HepG2 (cell line): Measurements from ENCODE around the gene SPNS3. TPM values are rescaled to one million over a fixed set of nuclear protein-coding genes. Genes with fewer than 3 reads are reported as not detected.

ENCODE experiments used
- ATAC-seq: fragments of 200-7000 bp; cut with Tn5 transposase; 3 replicates; pipeline ENCODE4 v1.9.1; 2020; ENCODE audit warnings: mild to moderate bottlenecking, moderate library complexity
- BruUV-seq: library from RNA; stranded (reverse); fragments of 400-500 nt; replicated peaks from 2 replicates; lab custom pipeline; 2021; lab: Mats Ljungman, UMichigan
- CTCF ChIA-PET: fragments of 300-600 bp; formaldehyde crosslinking; extraction: SDS; loops from one replicate; lab custom pipeline; 2021; ENCODE audit warnings: low total read pairs, inconsistent platforms, low intra/inter-chr PET ratio; lab: Yijun Ruan, JAX
- POLR2A ChIA-PET: fragments of 350-600 bp; sonication (Branson Sonifier 250); formaldehyde crosslinking; loops from one replicate; lab custom pipeline; 2020; ENCODE audit warnings: antibody characterized with exemption, inconsistent platforms; lab: Yijun Ruan, JAX
- DNase-seq: peaks from one replicate; pipeline ENCODE4 v3.0.0-alpha.2; 2015; ENCODE audit warnings: low spot score
- FAIRE-seq: peaks from 3 replicates; lab custom pipeline; 2011; peaks lifted over from hg19 to GRCh38; lab: Jason Lieb, UNC
- H2AFZ ChIP-seq: one replicate; pipeline ENCODE4 v1.6.1; 2011; ENCODE audit warnings: low read length, inconsistent platforms
- H3K27ac ChIP-seq: fragments of 300-600 bp; 3 replicates; pipeline ENCODE4 v1.8.0; 2011; ENCODE audit warnings: mixed run types, mild to moderate bottlenecking, mixed read lengths, low read length, inconsistent platforms; ENCODE audit not compliant: insufficient read depth; ENCODE audit errors: extremely low read length
- H3K27me3 ChIP-seq, 2 experiments: fragments of 200-600 bp in 1 of 2; 2 replicates in 1 of 2; 3 replicates in 1 of 2; pipeline versions ENCODE4 v1.6.0 to v1.8.0; 2011; ENCODE audit warnings: low read length in 2 of 2, mild to moderate bottlenecking in 2 of 2, moderate library complexity in 2 of 2, inconsistent platforms in 1 of 2; ENCODE audit not compliant: insufficient read depth in 2 of 2, control insufficient read depth in 1 of 2
- H3K36me3 ChIP-seq, 2 experiments: fragments of 200-600 bp in 1 of 2; replicated peaks in 1 of 2; 2 replicates in 1 of 2; 3 replicates in 1 of 2; pipeline versions ENCODE4 v1.5.1 to v1.8.0; 2011; ENCODE audit warnings: low read length in 2 of 2, inconsistent platforms in 1 of 2; ENCODE audit not compliant: insufficient read depth in 2 of 2, control insufficient read depth in 1 of 2
- H3K4me1 ChIP-seq: 2 replicates; pipeline ENCODE4 v1.5.1; 2012; ENCODE audit warnings: low read length, inconsistent platforms; ENCODE audit not compliant: insufficient read depth
- H3K4me2 ChIP-seq: 2 replicates; pipeline ENCODE4 v1.6.0; 2011; ENCODE audit warnings: low read depth, low read length, inconsistent platforms
- H3K4me3 ChIP-seq, 3 experiments: fragments of 200-600 bp in 1 of 3; sonication (generic), shearing (Covaris generic) in 1 of 3; replicated peaks in 1 of 3; 2 replicates each; pipeline ENCODE4 v1.5.1; 2011 to 2016; ENCODE audit warnings: low read length in 3 of 3, inconsistent platforms in 2 of 3, low read depth in 2 of 3, mild to moderate bottlenecking in 2 of 3, control low read depth in 1 of 3, mixed read lengths in 1 of 3; ENCODE audit not compliant: insufficient read depth in 1 of 3
- H3K79me2 ChIP-seq: one replicate; pipeline ENCODE4 v1.6.1; 2011; ENCODE audit warnings: low read length, inconsistent platforms; ENCODE audit not compliant: insufficient read depth
- H3K9ac ChIP-seq: 2 replicates; pipeline ENCODE4 v1.6.0; 2011; ENCODE audit warnings: mild to moderate bottlenecking, low read depth, low read length, inconsistent platforms; ENCODE audit not compliant: insufficient read depth
- H3K9me3 ChIP-seq: 2 replicates; pipeline ENCODE4 v1.5.1; 2012; ENCODE audit warnings: mild to moderate bottlenecking, low read length
- H4K20me1 ChIP-seq: 2 replicates; pipeline ENCODE4 v1.6.0; 2011; ENCODE audit warnings: inconsistent platforms, mild to moderate bottlenecking, low read length, moderate library complexity; ENCODE audit not compliant: insufficient read depth
- SMYD3 ChIP-seq: sonication (generic); formaldehyde crosslinking; IDR thresholded peaks from 2 replicates; pipeline ENCODE4 v1.8.1; 2023; ENCODE audit warnings: mild to moderate bottlenecking, missing genetic modification reagents
- TBP ChIP-seq: sonication (generic); formaldehyde crosslinking; IDR thresholded peaks from 2 replicates; pipeline ENCODE4 v1.5.0; 2020; ENCODE audit warnings: missing genetic modification reagents
- ZC3H4 ChIP-seq: sonication (generic); formaldehyde crosslinking; IDR thresholded peaks from 2 replicates; pipeline ENCODE4 v1.4.0; 2020; ENCODE audit warnings: missing genetic modification reagents, borderline replicate concordance
- ZNF567 ChIP-seq: sonication (generic); formaldehyde crosslinking; IDR thresholded peaks from 2 replicates; pipeline ENCODE4 v1.8.1; 2023; ENCODE audit warnings: mild to moderate bottlenecking, missing genetic modification reagents, borderline replicate concordance
- ZNF674 ChIP-seq: sonication (generic); formaldehyde crosslinking; IDR thresholded peaks from 2 replicates; pipeline ENCODE4 v1.5.0; 2020; ENCODE audit warnings: low read depth, mild to moderate bottlenecking, missing genetic modification reagents
- WGBS: methylation state at CpG from one replicate; pipeline ENCODE4 v1.1.6; 2017; ENCODE audit warnings: low lambda C conversion rate; 5-methylcytosine and 5-hydroxymethylcytosine counted together
- in situ Hi-C: cut with HindIII; loops from 2 replicates; pipeline ENCODE4 v1.10.0; 2017; ENCODE audit warnings: low pct_unique_long_range_greater_than_20kb; ENCODE audit not compliant: extremely low pct_ligation_motif_present
- intact Hi-C: fragments of 100-400 bp; cut with micrococcal nuclease; formaldehyde crosslinking; loops from one replicate; pipeline ENCODE4 v1.10.0; 2022; ENCODE audit not compliant: unreplicated experiment
- polyA plus RNA-seq, 8 experiments: library from polyadenylated mRNA; depleted of rRNA in 3 of 8; stranded (reverse) in 7 of 8; unstranded in 1 of 8; fragments of >200 nt; fragmentation: Illumina TruSeq in 4 of 8; extraction: Trizol in 4 of 8; gene quantifications; 2 replicates each; pipeline versions ENCODE4 v1.2.1 to v1.2.3, GENCODE V29; 2011 to 2016; ENCODE audit warnings: low read depth in 4 of 8, missing spikeins in 1 of 8, mixed read lengths in 1 of 8; ENCODE audit not compliant: insufficient read depth in 1 of 8
- total RNA-seq, 5 experiments: library from RNA; depleted of rRNA; stranded (reverse); fragments of >200 nt; fragmentation: Illumina TruSeq; extraction: Trizol; gene quantifications; 2 replicates each; pipeline ENCODE4 v1.2.3, GENCODE V29; 2016; ENCODE audit warnings: low read depth in 1 of 5
- TF ChIP-seq, protein P1 (sequence below): sonication (generic); formaldehyde crosslinking; IDR thresholded peaks from 2 replicates; pipeline ENCODE4 v1.4.0; 2020; ENCODE audit warnings: missing genetic modification reagents, low read depth, mild to moderate bottlenecking, borderline replicate concordance
- TF ChIP-seq, protein P2 (sequence below): sonication (generic); formaldehyde crosslinking; IDR thresholded peaks from 2 replicates; pipeline ENCODE4 v1.5.0; 2020; ENCODE audit warnings: mild to moderate bottlenecking, missing genetic modification reagents
- TF ChIP-seq, protein P3 (sequence below): sonication (generic); formaldehyde crosslinking; IDR thresholded peaks from 2 replicates; pipeline ENCODE4 v1.4.0; 2020; ENCODE audit warnings: missing genetic modification reagents, borderline replicate concordance

Gene SPNS3
- total and polyA plus RNA-seq, 2 of the 13 experiments (the other 11 are each of a cell fraction or from before 2014, with no cell fraction given): not detected

GRCh38 chr17:4467287-4467686 lies 33.5 kb downstream of the SPNS3 start:
- no peak for ATAC-seq
- no TSS peak for BruUV-seq
- H3K79me2 ChIP-seq: no peaks in the 10 kb centered on the region
- no peaks in the 10 kb centered on the region for H4K20me1 ChIP-seq
- intact Hi-C loops (no loop called here), in situ Hi-C loops (no loop called here)
- no peak overlapping the region for H3K27ac ChIP-seq
- TF ChIP-seq, protein P1, sequence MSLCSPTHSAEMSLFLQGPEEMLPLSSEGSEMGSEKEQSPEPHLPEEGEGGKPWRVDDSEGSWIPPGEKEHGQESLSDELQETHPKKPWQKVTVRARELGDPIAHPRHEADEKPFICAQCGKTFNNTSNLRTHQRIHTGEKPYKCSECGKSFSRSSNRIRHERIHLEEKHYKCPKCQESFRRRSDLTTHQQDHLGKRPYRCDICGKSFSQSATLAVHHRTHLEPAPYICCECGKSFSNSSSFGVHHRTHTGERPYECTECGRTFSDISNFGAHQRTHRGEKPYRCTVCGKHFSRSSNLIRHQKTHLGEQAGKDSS (CRISPR knock-in tag): no peak
- TF ChIP-seq ZNF567 (CRISPR knock-in tag) (no peak), TBP (no peak), SMYD3 (no peak), ZNF674 (CRISPR knock-in tag) (no peak), ZC3H4 (CRISPR knock-in tag) (no peak)
- TF ChIP-seq, protein P2, sequence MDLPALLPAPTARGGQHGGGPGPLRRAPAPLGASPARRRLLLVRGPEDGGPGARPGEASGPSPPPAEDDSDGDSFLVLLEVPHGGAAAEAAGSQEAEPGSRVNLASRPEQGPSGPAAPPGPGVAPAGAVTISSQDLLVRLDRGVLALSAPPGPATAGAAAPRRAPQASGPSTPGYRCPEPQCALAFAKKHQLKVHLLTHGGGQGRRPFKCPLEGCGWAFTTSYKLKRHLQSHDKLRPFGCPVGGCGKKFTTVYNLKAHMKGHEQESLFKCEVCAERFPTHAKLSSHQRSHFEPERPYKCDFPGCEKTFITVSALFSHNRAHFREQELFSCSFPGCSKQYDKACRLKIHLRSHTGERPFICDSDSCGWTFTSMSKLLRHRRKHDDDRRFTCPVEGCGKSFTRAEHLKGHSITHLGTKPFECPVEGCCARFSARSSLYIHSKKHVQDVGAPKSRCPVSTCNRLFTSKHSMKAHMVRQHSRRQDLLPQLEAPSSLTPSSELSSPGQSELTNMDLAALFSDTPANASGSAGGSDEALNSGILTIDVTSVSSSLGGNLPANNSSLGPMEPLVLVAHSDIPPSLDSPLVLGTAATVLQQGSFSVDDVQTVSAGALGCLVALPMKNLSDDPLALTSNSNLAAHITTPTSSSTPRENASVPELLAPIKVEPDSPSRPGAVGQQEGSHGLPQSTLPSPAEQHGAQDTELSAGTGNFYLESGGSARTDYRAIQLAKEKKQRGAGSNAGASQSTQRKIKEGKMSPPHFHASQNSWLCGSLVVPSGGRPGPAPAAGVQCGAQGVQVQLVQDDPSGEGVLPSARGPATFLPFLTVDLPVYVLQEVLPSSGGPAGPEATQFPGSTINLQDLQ (CRISPR knock-in tag): no peak
- TF ChIP-seq, protein P3, sequence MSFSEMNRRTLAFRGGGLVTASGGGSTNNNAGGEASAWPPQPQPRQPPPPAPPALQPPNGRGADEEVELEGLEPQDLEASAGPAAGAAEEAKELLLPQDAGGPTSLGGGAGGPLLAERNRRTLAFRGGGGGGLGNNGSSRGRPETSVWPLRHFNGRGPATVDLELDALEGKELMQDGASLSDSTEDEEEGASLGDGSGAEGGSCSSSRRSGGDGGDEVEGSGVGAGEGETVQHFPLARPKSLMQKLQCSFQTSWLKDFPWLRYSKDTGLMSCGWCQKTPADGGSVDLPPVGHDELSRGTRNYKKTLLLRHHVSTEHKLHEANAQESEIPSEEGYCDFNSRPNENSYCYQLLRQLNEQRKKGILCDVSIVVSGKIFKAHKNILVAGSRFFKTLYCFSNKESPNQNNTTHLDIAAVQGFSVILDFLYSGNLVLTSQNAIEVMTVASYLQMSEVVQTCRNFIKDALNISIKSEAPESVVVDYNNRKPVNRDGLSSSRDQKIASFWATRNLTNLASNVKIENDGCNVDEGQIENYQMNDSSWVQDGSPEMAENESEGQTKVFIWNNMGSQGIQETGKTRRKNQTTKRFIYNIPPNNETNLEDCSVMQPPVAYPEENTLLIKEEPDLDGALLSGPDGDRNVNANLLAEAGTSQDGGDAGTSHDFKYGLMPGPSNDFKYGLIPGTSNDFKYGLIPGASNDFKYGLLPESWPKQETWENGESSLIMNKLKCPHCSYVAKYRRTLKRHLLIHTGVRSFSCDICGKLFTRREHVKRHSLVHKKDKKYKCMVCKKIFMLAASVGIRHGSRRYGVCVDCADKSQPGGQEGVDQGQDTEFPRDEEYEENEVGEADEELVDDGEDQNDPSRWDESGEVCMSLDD (CRISPR knock-in tag): no peak
- H2AFZ ChIP-seq: no peak overlapping the region
- H3K36me3 ChIP-seq: no peaks in the 10 kb centered on the region
- ChIA-PET POLR2A (no interaction called here), CTCF (no interaction called here)
- 29% methylated on average over 7 of the region's 7 CpGs for WGBS
- DNase-seq: no peak
- no peak overlapping the region for H3K9ac ChIP-seq
- no peak overlapping the region for H3K4me2 ChIP-seq
- no peak overlapping the region for H3K4me3 ChIP-seq
- no peaks in the 10 kb centered on the region for H3K4me1 ChIP-seq
- no peaks in the 10 kb centered on the region for H3K27me3 ChIP-seq
- H3K9me3 ChIP-seq: no peaks in the 10 kb centered on the region
- no peak for FAIRE-seq
